DND-41 (cell line): ENCODE results near the gene CCND2.

Experiments
- CTCF ChIP-seq: IDR thresholded peaks from 2 replicates; pipeline ENCODE4 v1.5.1; 2012; ENCODE audit warnings: borderline replicate concordance, low read length, moderate library complexity, mild to moderate bottlenecking; ENCODE audit not compliant: poor library complexity, severe bottlenecking; ENCODE audit errors: extremely low read depth
- EZH2 ChIP-seq: IDR thresholded peaks from 3 replicates; pipeline ENCODE4 v1.6.1; 2012; ENCODE audit warnings: borderline replicate concordance, low read depth, mild to moderate bottlenecking, moderate library complexity, low read length, inconsistent platforms; ENCODE audit not compliant: severe bottlenecking

DNA sequence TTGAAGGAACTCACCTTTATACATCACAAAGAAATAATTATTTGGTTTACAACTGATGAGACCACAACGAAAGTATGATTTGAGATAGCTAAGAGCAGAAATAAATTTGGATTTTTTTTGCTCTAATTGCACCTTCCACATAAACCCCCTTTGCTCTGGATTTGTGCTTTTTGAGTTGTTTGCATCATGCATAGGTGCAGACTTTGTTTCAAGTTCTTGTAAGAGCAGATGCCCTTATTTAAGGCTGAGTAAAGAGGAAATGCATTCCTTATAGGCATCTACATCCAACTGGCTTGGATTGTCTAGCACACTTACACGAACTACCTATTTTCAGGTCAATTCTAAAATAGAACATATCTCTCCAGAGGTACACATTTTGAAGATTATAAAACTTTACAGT lies 6.6 kb upstream of the CCND2 start:
- TF ChIP-seq CTCF (no peak), EZH2 (no peak)
